ENCODE measurements around the gene FGF5.
"Not testable (repeated sequence)": the region's sequence is repeated elsewhere in the genome, so short reads cannot be mapped to it uniquely, and the experiment has no call there.

FGF5 gene

DNA sequence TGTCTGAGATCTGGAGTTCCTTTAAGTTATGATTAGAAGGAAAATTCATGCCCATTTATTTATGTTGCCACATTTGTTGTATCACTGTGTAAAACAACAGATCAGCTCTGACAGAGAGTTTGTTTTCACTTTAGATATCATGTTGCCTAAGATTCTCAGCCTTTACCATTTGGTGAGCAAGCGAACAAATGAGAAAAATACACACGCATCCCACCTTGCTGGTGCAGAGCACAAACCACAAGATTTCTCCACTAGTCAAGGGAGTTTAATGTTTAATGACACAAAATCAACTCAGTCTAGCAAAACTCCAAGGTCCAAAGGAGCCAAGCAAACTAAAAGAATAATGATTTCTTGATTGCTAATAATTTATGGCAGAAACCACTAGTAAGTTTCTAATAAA is 27.7 kb downstream of the FGF5 start:
- DNase-seq (ENCODE audit: low read depth in 2 of 2, low spot score in 1 of 2): no peak

- no peak for DNase-seq (ENCODE audit: low read depth in 2 of 2, low spot score in 1 of 2)
Observed at GRCh38 chr4:80295336-80295735, 28.9 kb downstream of the FGF5 start.

- no peak for DNase-seq (ENCODE audit: low read depth in 2 of 2, low spot score in 1 of 2)
Observed at GRCh38 chr4:80295826-80296225, 29.4 kb downstream of the FGF5 start.

DNA sequence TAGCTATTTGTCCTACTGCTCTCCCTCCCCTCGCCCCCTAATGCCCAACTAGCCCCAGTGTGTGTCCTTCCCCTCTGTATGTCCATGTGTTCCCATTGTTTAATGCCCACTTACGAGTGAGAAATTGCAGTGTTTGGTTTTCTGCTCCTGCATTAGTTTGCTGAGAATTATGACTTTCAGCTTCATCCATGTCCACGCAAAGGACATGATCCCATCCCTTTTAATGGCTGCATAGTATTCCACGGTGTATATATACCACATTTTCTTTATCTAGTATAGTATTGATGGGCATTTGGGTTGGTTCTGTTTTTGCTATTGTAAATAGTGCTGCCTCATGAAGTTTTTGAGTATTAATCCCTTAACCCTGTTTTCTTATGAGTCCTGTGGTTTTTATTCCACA is 35.4 kb downstream of the FGF5 start:
- no peak for DNase-seq (ENCODE audit: low read depth in 2 of 2, low spot score in 1 of 2)

DNA sequence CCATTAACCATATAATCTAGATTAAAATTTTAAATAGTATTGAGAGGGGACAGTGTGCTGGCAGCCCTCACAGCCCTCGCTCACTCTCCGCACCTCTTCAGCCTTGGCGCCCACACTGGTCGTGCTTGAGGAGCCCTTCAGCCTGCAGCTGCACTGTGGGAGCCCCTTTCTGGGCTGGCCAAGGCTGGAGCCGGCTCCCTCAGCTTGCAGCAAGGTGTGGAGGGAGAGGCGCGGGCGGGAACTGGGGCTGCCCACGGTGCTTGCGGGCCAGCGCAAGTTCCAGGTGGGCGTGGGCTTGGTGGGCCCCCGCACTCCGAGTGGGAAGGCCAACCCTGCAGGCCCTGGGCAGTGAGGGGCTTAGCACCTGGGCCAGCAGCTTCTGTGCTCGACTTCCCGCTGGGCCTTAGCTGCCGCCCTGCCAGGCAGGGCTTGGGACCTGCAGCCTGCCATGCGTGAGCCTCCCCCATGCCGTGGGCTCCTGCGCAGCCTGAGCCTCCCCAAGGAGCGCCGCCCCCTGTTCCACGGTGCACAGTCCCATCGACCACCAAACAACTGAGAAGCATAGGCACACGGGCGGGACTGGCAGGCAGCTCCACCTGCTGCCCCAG is 36.3 kb downstream of the FGF5 start:
- DNase-seq (ENCODE audit: low read depth in 2 of 2, low spot score in 1 of 2): no peak

GRCh38 chr4:80305466-80305865 is 39.0 kb downstream of the FGF5 start:
- no peak for DNase-seq (ENCODE audit: low read depth in 2 of 2, low spot score in 1 of 2)

GRCh38 chr4:80306260-80306659 is 39.8 kb downstream of the FGF5 start:
- DNase-seq (ENCODE audit: low read depth in 2 of 2, low spot score in 1 of 2): no peak

- no peak for DNase-seq (ENCODE audit: low read depth in 2 of 2, low spot score in 1 of 2)
Observed at GRCh38 chr4:80307183-80307735, 40.8 kb downstream of the FGF5 start.

- no peak for DNase-seq (ENCODE audit: low read depth in 2 of 2, low spot score in 1 of 2)
Observed at GRCh38 chr4:80307774-80308465, 41.5 kb downstream of the FGF5 start.

- DNase-seq (ENCODE audit: low read depth in 2 of 2, low spot score in 1 of 2): no peak
Observed at GRCh38 chr4:80308466-80308822, 42.0 kb downstream of the FGF5 start.

GRCh38 chr4:80309294-80310004 is 43.0 kb downstream of the FGF5 start:
- DNase-seq (ENCODE audit: low read depth in 2 of 2, low spot score in 1 of 2): no peak

DNA sequence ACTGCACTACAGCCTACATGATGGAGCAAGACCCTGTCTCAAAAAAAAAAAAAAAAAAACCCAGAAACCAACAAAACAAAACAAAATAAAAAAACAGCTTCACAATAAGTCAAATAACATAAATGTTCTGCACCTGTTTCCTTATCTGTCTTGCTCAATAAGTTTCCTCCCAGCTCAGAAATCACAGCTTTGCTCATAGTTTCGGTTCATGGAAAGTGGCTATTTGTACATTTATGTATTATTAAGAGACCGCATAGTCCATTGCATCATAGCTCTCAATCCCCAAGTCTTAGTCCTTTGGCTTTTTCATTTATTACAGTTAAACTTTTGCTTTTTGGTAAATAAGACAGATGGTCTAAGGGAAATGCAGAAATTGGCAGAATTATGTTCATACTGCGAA is 44.7 kb downstream of the FGF5 start:
- DNase-seq (ENCODE audit: low read depth in 2 of 2, low spot score in 1 of 2): no peak

- DNase-seq (ENCODE audit: low read depth in 2 of 2, low spot score in 1 of 2): no peak
Observed at GRCh38 chr4:80312124-80312523, 45.7 kb downstream of the FGF5 start.

GRCh38 chr4:80313627-80314026 is 47.2 kb downstream of the FGF5 start:
- DNase-seq (ENCODE audit: low read depth in 2 of 2, low spot score in 1 of 2): no peak

DNA sequence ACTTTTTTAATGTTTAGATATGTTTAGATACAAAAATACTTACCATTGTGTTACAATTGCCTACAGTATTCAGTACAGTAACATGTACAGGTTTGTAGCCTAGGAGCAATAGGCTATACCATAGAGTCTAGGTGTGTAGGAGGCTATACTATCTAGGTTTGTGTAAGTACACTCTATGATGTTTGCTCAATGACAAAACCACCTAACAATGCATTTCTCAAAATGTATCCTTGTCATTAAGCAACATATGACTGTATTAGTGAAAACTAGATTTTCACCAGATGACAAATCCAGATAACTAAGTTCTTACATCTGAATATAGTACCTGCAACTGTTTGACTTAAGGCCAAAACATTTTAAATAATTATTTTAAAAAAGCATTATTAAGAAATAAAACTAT is 49.4 kb downstream of the FGF5 start:
- DNase-seq (ENCODE audit: low read depth in 2 of 2, low spot score in 1 of 2): not testable (repeated sequence)

DNA sequence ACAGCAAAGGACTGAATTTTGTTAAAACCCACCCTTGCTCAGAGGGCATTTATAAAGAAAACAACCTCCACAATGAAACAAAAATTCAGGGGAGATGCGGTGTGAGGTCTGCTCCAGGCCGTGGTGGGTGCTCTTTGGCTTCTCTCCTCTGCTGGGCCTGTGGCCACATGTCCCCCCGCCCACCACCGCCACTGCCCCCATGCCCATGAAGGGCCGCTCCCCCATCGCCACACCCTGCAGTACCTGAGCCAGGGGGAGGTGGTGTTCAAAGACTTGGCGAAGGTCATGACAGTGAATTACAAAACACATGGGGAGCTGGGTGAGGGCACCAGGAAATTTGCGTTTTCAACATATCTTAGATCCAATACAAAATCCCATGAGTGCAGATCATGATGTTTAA is 54.9 kb downstream of the FGF5 start:
- DNase-seq (ENCODE audit: low read depth in 2 of 2, low spot score in 1 of 2): no peak

DNA sequence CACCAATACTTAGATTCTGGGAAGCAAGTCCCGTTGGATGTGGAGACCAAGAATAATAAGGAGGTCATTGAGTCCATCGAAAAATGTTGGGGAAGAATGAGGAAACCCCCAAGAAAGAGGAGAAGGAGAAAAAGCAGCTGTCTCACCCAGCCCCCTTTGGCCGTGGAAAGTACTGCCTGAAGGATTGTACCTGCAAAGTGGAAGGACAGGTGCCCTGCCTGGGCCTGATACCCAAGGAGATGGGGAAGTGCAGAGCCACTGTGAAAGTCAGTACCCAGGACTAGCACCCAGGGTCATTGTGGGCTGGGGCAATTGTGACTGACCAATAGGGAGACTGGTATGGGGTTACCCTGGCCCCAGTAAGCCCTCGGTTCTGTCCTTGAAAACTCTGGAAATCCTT is 55.3 kb downstream of the FGF5 start:
- DNase-seq (ENCODE audit: low read depth in 2 of 2, low spot score in 1 of 2): no peak

DNA sequence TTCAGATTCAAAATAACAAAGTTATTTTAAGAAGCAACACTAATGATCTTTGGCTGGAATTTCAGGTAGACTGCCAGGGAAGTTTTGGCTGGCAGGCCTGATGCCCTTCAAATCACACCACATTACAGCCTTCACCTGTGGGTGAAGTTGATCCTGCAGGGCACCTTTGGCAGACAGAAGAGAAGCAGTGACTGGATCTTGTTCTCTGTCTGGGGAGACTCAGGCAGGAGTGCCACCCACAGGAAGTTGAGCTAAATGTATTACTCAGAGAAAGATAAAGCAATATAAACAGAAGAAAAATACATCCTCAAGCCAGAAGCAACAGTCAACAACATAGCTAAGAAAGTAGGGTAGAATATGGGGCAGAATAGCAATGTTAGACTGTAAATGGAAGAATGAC is 56.3 kb downstream of the FGF5 start:
- no peak for DNase-seq (ENCODE audit: low read depth in 2 of 2, low spot score in 1 of 2)

GRCh38 chr4:80324171-80324570 is 57.7 kb downstream of the FGF5 start:
- no peak for DNase-seq (ENCODE audit: low read depth in 2 of 2, low spot score in 1 of 2)

- DNase-seq (ENCODE audit: low read depth in 2 of 2, low spot score in 1 of 2): no peak
Observed at GRCh38 chr4:80331693-80332092, 65.2 kb downstream of the FGF5 start.

DNA sequence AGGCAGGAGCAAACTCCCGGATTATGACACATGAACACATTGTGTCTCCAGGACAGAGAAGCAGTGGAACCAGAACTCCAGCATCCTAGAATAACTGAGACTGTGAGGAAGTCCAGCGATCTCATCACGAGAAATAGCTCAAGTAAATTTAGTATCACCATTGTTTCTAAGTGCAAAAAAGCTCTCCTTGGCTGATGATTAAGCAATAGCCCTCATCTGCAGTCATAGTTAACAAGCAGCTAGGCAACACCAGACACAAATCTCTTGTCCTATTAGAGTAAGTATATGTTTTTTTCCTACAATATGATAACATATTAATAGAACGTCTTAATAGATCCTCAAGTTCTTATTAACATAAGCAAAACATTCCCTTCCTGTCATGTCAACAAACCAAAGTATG is 66.7 kb downstream of the FGF5 start:
- no peak for DNase-seq (ENCODE audit: low read depth in 2 of 2, low spot score in 1 of 2)

- DNase-seq (ENCODE audit: low read depth in 2 of 2, low spot score in 1 of 2): no peak
Observed at GRCh38 chr4:80334568-80334967, 68.1 kb downstream of the FGF5 start.

- DNase-seq (ENCODE audit: low read depth in 2 of 2, low spot score in 1 of 2): no peak
Observed at GRCh38 chr4:80335226-80335553, 68.7 kb downstream of the FGF5 start.

Measured in stimulated activated CD8-positive, alpha-beta memory T cell treated with anti-CD3 and anti-CD28 coated beads, Interleukin-4, amount 100 ng/mL, for 4 hours (primary cell).